HG03442 (cell line): Measurements from ENCODE around the gene MKRN1.
"Not testable (repeated sequence)": the region's sequence is repeated elsewhere in the genome, so short reads cannot be mapped to it uniquely, and the experiment has no call there.

Experiments
- ATAC-seq: cut with Tn5 transposase; IDR thresholded peaks from one replicate; pipeline ENCODE4 v1.9.1; 2021; ENCODE audit warnings: mild to moderate bottlenecking, moderate library complexity; ENCODE audit not compliant: unreplicated experiment

Gene MKRN1

GRCh38 chr7:140485500-140486265, 6.4 kb upstream of the MKRN1 start:
- ATAC-seq = no peak

GRCh38 chr7:140484951-140485499, 5.7 kb upstream of the MKRN1 start:
- ATAC-seq = no peak

GRCh38 chr7:140484479-140484878, 5.2 kb upstream of the MKRN1 start:
- no peak for ATAC-seq

GRCh38 chr7:140479739-140480084, 407 bp upstream of the MKRN1 start:
- no peak for ATAC-seq

GRCh38 chr7:140478246-140479061, 851 bp downstream of the MKRN1 start:
- peak; percentile 14 for ATAC-seq

GRCh38 chr7:140476698-140477261, 2.5 kb downstream of the MKRN1 start:
- no peak for ATAC-seq

GRCh38 chr7:140475747-140476333, 3.5 kb downstream of the MKRN1 start:
- no peak for ATAC-seq

GRCh38 chr7:140463111-140463510, 16.2 kb downstream of the MKRN1 start:
- ATAC-seq = no peak

- ATAC-seq = no peak
Measured at GRCh38 chr7:140458916-140459315, 20.4 kb downstream of the MKRN1 start.

- ATAC-seq = no peak
Measured at GRCh38 chr7:140458201-140458600, 21.1 kb downstream of the MKRN1 start.

- ATAC-seq = no peak
Measured at GRCh38 chr7:140456551-140457051, 22.7 kb downstream of the MKRN1 start.

GRCh38 chr7:140455743-140456142, 23.6 kb downstream of the MKRN1 start:
- ATAC-seq = no peak

GRCh38 chr7:140454657-140455015, 24.7 kb downstream of the MKRN1 start:
- no peak for ATAC-seq

GRCh38 chr7:140453785-140454656, 25.3 kb downstream of the MKRN1 start:
- not testable (repeated sequence) for ATAC-seq

GRCh38 chr7:140453273-140453672, 26.0 kb downstream of the MKRN1 start:
- no peak for ATAC-seq

GRCh38 chr7:140451716-140452115, 27.6 kb downstream of the MKRN1 start:
- no peak for ATAC-seq

GRCh38 chr7:140448781-140449480, 30.4 kb downstream of the MKRN1 start:
- ATAC-seq = no peak

- ATAC-seq = no peak
Measured at GRCh38 chr7:140447841-140448240, 31.5 kb downstream of the MKRN1 start.

- ATAC-seq = no peak
Measured at GRCh38 chr7:140446467-140446866, 32.8 kb downstream of the MKRN1 start.

GRCh38 chr7:140441519-140441918, 37.8 kb downstream of the MKRN1 start:
- no peak for ATAC-seq
